Urinary bladder (tissue), 4 donors: ENCODE data around the gene TBC1D22A. TPM values are rescaled to one million over a fixed set of nuclear protein-coding genes. Genes with fewer than 3 reads are reported as not detected.

Experiments
- DNase-seq: peaks from one replicate; pipeline ENCODE4 v3.0.0-alpha.2; 2015; ENCODE audit errors: extremely low spot score
- H3K27ac ChIP-seq: one replicate; pipeline ENCODE4 v1.5.1; 2013; ENCODE audit warnings: low read depth, mild to moderate bottlenecking, moderate library complexity
- H3K36me3 ChIP-seq: one replicate; pipeline ENCODE4 v1.6.1; 2013; ENCODE audit warnings: mild to moderate bottlenecking, moderate library complexity; ENCODE audit not compliant: insufficient read depth
- H3K4me1 ChIP-seq: one replicate; pipeline ENCODE4 v1.6.1; 2013; ENCODE audit warnings: mild to moderate bottlenecking, moderate library complexity; ENCODE audit not compliant: insufficient read depth
- H3K4me3 ChIP-seq: one replicate; pipeline ENCODE4 v1.5.1; 2013; ENCODE audit warnings: low read depth, low read length
- WGBS: extraction: QIAGEN DNeasy Blood & Tissue Kit; methylation state at CpG from one replicate; pipeline ENCODE4 v1.1.7; 2013; 5-methylcytosine and 5-hydroxymethylcytosine counted together
- polyA plus RNA-seq: library from polyadenylated mRNA; stranded (reverse); fragments of 200-250 nt; gene quantifications from one replicate; pipeline ENCODE4 v1.2.3, GENCODE V29; 2013
- total RNA-seq: library from RNA; depleted of rRNA; stranded (reverse); fragments of >200 nt; gene quantifications from one replicate; pipeline ENCODE4 v1.2.3, GENCODE V29; 2014
- donor health status: healthy with polysubstance abuse.
- donor health status: healthy.

TBC1D22A gene
- total and polyA plus RNA-seq, 2 donors = 7.7 to 19.1 TPM

DNA sequence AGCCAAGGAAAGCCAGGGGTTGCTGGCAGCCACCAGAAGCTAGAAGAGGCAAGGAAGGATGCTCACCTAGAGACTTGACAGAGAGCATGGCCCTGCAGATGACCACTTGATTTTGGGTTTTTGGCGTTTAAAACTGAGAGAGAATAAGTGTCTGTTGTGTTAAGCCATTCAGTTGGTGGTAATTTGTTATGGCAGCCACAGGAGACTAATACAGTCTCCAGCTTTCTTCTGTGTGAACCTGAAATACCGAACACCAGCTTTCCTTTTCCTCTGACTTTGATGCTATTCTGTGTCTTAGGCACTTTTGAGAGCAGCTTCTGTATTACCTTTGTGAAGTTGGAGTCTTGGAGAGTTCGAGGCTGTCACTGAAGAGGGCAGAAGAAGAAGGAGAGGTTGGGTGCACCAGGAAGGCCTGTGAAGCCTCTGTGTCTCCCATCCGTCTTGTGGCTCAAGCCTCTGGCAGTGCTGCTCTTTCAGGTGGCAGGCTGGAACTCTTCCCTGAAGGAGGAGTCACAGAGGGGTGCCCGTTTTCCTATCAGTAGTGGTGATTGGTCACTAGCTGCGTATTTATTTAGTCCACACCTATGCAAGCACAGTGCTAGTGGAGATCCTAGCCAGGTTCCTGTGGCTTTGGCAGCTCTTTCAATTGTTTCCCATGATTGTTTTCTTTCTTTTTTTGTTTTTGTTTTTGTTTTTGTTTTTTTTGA is 2.5 kb downstream of the TBC1D22A start:
- peaks cover 2% of the 10 kb centered on the region for H3K4me1 ChIP-seq
- H3K27ac ChIP-seq = no peak overlapping the region
- no peak for DNase-seq
- 84% methylated on average over 6 of the region's 6 CpGs for WGBS
- no peak overlapping the region for H3K4me3 ChIP-seq
- H3K36me3 ChIP-seq = no peaks in the 10 kb centered on the region

DNA sequence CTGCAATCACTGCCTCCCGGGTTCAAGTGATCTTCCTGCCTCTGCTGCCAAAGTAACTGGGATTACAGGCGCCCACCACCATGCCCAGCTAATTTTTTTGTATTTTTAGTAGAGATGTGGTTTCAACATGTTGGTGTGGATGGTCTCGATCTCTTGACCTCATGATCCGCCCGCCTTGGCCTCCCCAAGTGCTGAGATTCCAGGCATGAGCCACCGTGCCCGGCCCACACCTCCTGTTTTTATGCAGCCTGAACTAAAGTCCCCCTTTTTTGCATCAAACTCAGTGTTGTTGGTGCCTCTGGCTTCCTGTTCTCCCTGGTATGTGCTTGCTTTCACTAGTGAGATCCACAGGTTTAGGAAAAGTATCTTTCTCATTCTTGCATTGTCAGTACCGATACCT is 4.2 kb downstream of the TBC1D22A start:
- Histone ChIP-seq H3K4me1 (peaks cover 2% of the 10 kb centered on the region), H3K4me3 (no peak overlapping the region), H3K27ac (no peak overlapping the region), H3K36me3 (no peaks in the 10 kb centered on the region)
- WGBS = 97% methylated on average over 8 of the region's 8 CpGs
- no peak for DNase-seq

- peaks cover 2% of the 10 kb centered on the region for H3K4me1 ChIP-seq
- H3K27ac ChIP-seq = no peak overlapping the region
- H3K36me3 ChIP-seq = no peaks in the 10 kb centered on the region
- 95% methylated on average over 11 of the region's 11 CpGs for WGBS
- no peak overlapping the region for H3K4me3 ChIP-seq
- DNase-seq = no peak
Observed at GRCh38 chr22:46767249-46767985, 5.0 kb downstream of the TBC1D22A start.

GRCh38 chr22:46769191-46769675 is 6.8 kb downstream of the TBC1D22A start:
- no peak for DNase-seq
- Histone ChIP-seq H3K4me1 (no peaks in the 10 kb centered on the region), H3K36me3 (no peaks in the 10 kb centered on the region), H3K27ac (no peak overlapping the region), H3K4me3 (no peak overlapping the region)
- WGBS = 85% methylated on average over 17 of the region's 17 CpGs

- H3K27ac ChIP-seq = peak overlapping the region; percentile 12
- DNase-seq = no peak
- no peaks in the 10 kb centered on the region for H3K36me3 ChIP-seq
- no peaks in the 10 kb centered on the region for H3K4me1 ChIP-seq
- WGBS = 92% methylated on average over 6 of the region's 6 CpGs
- no peak overlapping the region for H3K4me3 ChIP-seq
Observed at GRCh38 chr22:46769706-46770105, 7.3 kb downstream of the TBC1D22A start.

- no peak overlapping the region for H3K4me3 ChIP-seq
- no peaks in the 10 kb centered on the region for H3K4me1 ChIP-seq
- no peak overlapping the region for H3K27ac ChIP-seq
- DNase-seq = no peak
- H3K36me3 ChIP-seq = no peaks in the 10 kb centered on the region
- 72% methylated on average over 14 of the region's 14 CpGs for WGBS
Observed at GRCh38 chr22:46770151-46770641, 7.7 kb downstream of the TBC1D22A start.

DNA sequence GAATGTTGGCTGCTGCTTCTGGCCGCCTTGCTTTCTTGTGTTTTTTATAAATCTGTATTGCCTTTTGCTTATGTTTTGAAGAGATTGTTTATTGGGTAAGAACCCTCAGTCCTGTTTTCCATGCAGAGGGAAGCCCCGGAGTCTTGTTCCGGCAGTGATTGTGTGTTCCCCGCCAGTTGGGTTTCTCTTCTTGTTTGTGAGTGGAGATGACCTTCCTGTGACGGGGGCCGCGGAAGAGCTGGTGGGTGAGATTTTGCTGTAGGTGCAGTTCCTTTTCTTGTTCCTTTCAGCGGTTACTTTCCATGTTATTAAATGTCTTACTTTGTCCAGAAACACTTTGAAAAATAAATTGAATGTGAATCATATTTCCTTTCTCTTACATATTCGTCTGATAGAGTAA is 8.3 kb downstream of the TBC1D22A start:
- Histone ChIP-seq H3K4me3 (no peak overlapping the region), H3K27ac (no peak overlapping the region), H3K36me3 (no peaks in the 10 kb centered on the region), H3K4me1 (no peaks in the 10 kb centered on the region)
- no peak for DNase-seq
- WGBS = 63% methylated on average over 9 of the region's 9 CpGs

DNA sequence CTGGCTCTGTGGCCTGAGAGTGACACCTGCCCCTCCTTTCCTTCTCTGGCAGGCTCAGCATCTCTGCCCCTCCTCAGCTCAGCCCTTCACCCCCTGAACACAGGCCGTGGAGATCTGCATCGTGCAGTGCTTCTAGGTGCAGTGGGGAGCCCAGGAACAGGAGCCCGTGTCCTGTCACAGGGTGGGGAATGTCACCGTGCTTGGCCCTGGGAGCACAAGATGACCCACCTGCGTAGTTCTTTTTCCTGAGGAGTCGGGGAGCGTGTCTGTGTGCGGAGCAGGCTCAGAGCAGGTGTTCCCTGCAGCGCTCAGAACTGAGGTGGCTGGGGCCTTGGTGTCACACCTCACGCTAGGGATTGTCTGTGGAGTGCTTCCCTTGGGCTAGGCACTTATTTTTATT is 10.6 kb downstream of the TBC1D22A start:
- Histone ChIP-seq H3K36me3 (no peaks in the 10 kb centered on the region), H3K4me3 (no peak overlapping the region), H3K4me1 (no peaks in the 10 kb centered on the region), H3K27ac (no peak overlapping the region)
- no peak for DNase-seq
- WGBS = 88% methylated on average over 10 of the region's 10 CpGs

DNA sequence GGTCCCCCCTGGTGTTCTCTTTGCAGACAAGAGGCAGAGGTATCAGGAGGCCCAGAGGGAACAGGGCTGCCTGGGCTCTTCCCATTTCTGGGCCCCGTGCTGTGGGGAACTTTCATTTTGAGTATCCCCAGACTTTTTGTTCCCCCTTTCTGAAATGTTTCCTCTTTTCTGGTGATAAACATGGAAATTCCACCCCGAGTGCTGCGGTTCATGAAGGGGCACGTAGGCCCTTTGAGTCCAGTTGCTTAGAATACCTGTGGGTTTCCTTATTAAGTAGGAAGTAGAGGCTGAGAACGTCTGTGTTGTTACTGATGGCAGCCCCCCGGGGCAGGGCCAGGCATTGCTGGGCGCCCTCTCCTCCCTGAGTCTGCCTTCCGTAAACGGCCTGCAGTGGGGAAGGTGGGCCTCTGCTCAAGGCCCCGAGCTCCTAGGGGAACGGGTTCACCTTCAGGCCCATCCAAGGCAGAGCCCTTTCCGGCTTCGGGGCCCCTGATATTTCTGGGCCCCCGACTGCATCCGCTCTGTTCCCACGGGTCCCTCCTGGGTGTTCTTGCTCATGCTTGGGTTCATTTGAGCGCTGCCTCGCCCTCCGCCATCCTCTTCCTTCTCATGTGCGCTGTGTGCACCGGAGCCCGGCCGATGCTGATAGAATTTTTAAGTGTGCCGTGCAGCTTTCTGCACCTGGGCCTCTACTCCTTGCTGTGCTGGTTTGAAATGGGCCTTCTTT is 12.0 kb downstream of the TBC1D22A start:
- Histone ChIP-seq H3K4me3 (no peak overlapping the region), H3K4me1 (no peaks in the 10 kb centered on the region), H3K36me3 (no peaks in the 10 kb centered on the region), H3K27ac (no peak overlapping the region)
- no peak for DNase-seq
- WGBS = 83% methylated on average over 24 of the region's 24 CpGs

- DNase-seq = no peak
- H3K4me1 ChIP-seq = no peaks in the 10 kb centered on the region
- no peak overlapping the region for H3K4me3 ChIP-seq
- no peaks in the 10 kb centered on the region for H3K36me3 ChIP-seq
- no peak overlapping the region for H3K27ac ChIP-seq
- whole genome bisulfite sequencing = 79% methylated on average over 20 of the region's 20 CpGs
Observed at GRCh38 chr22:46774980-46775849, 12.8 kb downstream of the TBC1D22A start.

DNA sequence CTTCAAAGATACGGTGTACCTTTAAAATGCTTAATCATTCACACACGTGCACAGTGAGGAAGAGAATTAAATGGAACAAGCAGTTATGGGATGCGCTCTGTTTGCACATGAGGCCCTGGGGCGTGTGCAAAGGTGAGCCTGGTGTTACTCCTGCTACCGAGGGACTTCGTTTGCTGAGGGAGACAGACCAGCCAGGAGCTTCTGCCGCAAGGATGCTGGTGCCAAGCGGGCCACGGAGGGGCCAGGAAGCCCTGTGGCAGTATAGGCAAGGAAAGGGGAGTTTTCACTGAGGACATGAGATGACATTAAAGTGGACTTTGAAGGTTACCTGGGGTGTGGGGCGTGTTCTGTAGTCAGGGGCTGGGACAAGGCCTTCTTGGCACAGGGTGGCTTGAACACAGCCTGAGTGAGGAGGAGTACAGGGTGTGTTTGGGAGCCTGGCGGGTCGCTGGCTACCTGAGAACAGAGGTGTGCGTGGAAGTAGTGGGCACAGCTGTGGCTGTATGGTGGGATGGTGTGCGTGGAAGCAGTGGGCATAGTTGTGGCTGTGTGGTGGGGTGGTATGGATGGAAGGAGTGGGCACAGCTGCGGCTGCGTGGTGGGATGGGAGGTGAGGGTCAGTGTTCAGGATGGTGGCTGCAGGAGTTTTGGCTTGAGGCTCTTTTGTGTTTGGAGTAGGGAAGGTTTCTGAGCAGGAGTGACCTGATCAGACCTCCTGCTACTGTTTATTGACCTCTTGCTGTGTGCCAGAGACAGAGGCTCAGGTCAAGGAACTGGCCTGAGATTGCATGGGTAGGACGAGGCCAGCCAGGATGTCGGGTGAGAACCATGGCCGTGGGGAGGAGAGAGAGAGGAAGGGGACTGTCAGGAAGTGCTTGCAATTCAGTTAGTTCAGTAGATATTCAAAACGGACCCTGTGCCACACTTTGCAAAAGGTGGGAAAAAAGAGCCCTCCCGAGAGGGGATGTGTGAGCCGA is 13.7 kb downstream of the TBC1D22A start:
- 85% methylated on average over 22 of the region's 22 CpGs for whole genome bisulfite sequencing
- Histone ChIP-seq H3K27ac (no peak overlapping the region), H3K36me3 (no peaks in the 10 kb centered on the region), H3K4me1 (no peaks in the 10 kb centered on the region), H3K4me3 (no peak overlapping the region)
- no peak for DNase-seq
